H9 (cell line): ENCODE data around the gene SGIP1. TPM values are rescaled to one million over a fixed set of nuclear protein-coding genes. Genes with fewer than 3 reads are reported as not detected.
A peak's percentile ranks its signal among the peaks of the same experiment; 100 is the strongest.

Experiments used
- DNase-seq: peaks from one replicate; pipeline ENCODE4 v3.0.0-alpha.2; 2017
- H2AFZ ChIP-seq: one replicate; pipeline ENCODE4 v1.6.1; 2013; ENCODE audit warnings: mild to moderate bottlenecking, low read length, control low read depth, moderate library complexity
- H2AK5ac ChIP-seq: 2 replicates; pipeline ENCODE4 v1.6.1; 2013; ENCODE audit warnings: low read length, control low read depth, mixed read lengths; ENCODE audit not compliant: insufficient read length
- H2BK120ac ChIP-seq: one replicate; pipeline ENCODE4 v1.6.1; 2013; ENCODE audit warnings: low read depth, mild to moderate bottlenecking, low read length, control low read depth, inconsistent platforms; ENCODE audit not compliant: poor library complexity, severe bottlenecking
- H2BK12ac ChIP-seq: 2 replicates; pipeline ENCODE4 v1.6.1; 2013; ENCODE audit warnings: low read length, control low read depth, mixed read lengths, low read depth; ENCODE audit not compliant: insufficient read length
- H2BK15ac ChIP-seq: 2 replicates; pipeline ENCODE4 v1.6.1; 2013; ENCODE audit warnings: low read depth, low read length, control low read depth
- H2BK20ac ChIP-seq: one replicate; pipeline ENCODE4 v1.6.1; 2013; ENCODE audit warnings: low read depth, mild to moderate bottlenecking, low read length, control low read depth, inconsistent platforms; ENCODE audit not compliant: poor library complexity, severe bottlenecking
- H2BK5ac ChIP-seq: 2 replicates; pipeline ENCODE4 v1.6.1; 2013; ENCODE audit warnings: low read length, control low read depth, mixed read lengths; ENCODE audit not compliant: insufficient read length
- H3K14ac ChIP-seq: 2 replicates; pipeline ENCODE4 v1.6.1; 2013; ENCODE audit warnings: low read length, control low read depth; ENCODE audit not compliant: insufficient read depth
- H3K18ac ChIP-seq: 2 replicates; pipeline ENCODE4 v1.6.1; 2013; ENCODE audit warnings: low read depth, mild to moderate bottlenecking, mixed read lengths, low read length, control low read depth; ENCODE audit not compliant: insufficient read length
- H3K23ac ChIP-seq: 2 replicates; pipeline ENCODE4 v1.6.1; 2013; ENCODE audit warnings: low read length, control low read depth, mixed read lengths, low read depth; ENCODE audit not compliant: insufficient read length
- H3K23me2 ChIP-seq: 2 replicates; pipeline ENCODE4 v1.6.1; 2013; ENCODE audit warnings: low read depth, mild to moderate bottlenecking, mixed read lengths, low read length, control low read depth; ENCODE audit not compliant: insufficient read length, poor library complexity, severe bottlenecking
- H3K27ac ChIP-seq: 2 replicates; pipeline ENCODE4 v1.5.1; 2013; ENCODE audit warnings: low read length, control low read depth, mixed read lengths, low read depth; ENCODE audit not compliant: insufficient read length
- H3K27me3 ChIP-seq: 2 replicates; pipeline ENCODE4 v1.6.1; 2013; ENCODE audit warnings: low read length, control low read depth, inconsistent platforms; ENCODE audit not compliant: insufficient read depth
- H3K4ac ChIP-seq: 2 replicates; pipeline ENCODE4 v1.6.1; 2013; ENCODE audit warnings: low read depth, mild to moderate bottlenecking, control low read depth, inconsistent platforms, low read length, moderate library complexity
- H3K4me1 ChIP-seq: 2 replicates; pipeline ENCODE4 v1.6.1; 2013; ENCODE audit warnings: low read length, control low read depth, inconsistent platforms; ENCODE audit not compliant: insufficient read depth
- H3K4me2 ChIP-seq: 2 replicates; pipeline ENCODE4 v1.6.1; 2013; ENCODE audit warnings: low read length, control low read depth, mixed read lengths; ENCODE audit not compliant: insufficient read length, insufficient read depth
- H3K56ac ChIP-seq: 2 replicates; pipeline ENCODE4 v1.6.1; 2013; ENCODE audit warnings: low read depth, mild to moderate bottlenecking, mixed read lengths, low read length, control low read depth; ENCODE audit not compliant: insufficient read length
- H3K79me1 ChIP-seq: 2 replicates; pipeline ENCODE4 v1.6.1; 2013; ENCODE audit warnings: low read depth, mild to moderate bottlenecking, moderate library complexity, low read length, control low read depth, inconsistent platforms; ENCODE audit not compliant: insufficient read depth, poor library complexity, severe bottlenecking
- H3K79me2 ChIP-seq: 2 replicates; pipeline ENCODE4 v1.6.1; 2013; ENCODE audit warnings: low read length, control low read depth, inconsistent platforms; ENCODE audit not compliant: insufficient read depth
- H3K9ac ChIP-seq: 2 replicates; pipeline ENCODE4 v1.6.1; 2013; ENCODE audit warnings: low read length, control low read depth, mixed read lengths; ENCODE audit not compliant: insufficient read length; ENCODE audit errors: extremely low read depth
- H3K9me3 ChIP-seq: one replicate; pipeline ENCODE4 v1.6.1; 2013; ENCODE audit warnings: low read depth, low read length, inconsistent platforms; ENCODE audit not compliant: control insufficient read depth
- H3T11ph ChIP-seq: one replicate; pipeline ENCODE4 v1.6.1; 2013; ENCODE audit warnings: mild to moderate bottlenecking, low read length, control low read depth, inconsistent platforms
- H4K20me1 ChIP-seq: one replicate; pipeline ENCODE4 v1.6.1; 2013; ENCODE audit not compliant: control insufficient read depth, insufficient read length, insufficient read depth
- H4K5ac ChIP-seq: 2 replicates; pipeline ENCODE4 v1.6.1; 2013; ENCODE audit warnings: low read depth, mild to moderate bottlenecking, mixed read lengths, low read length, control low read depth; ENCODE audit not compliant: insufficient read length
- H4K8ac ChIP-seq: replicated peaks from 2 replicates; pipeline ENCODE4 v1.6.1; 2013; ENCODE audit warnings: low read length, control low read depth, mixed read lengths, low read depth; ENCODE audit not compliant: insufficient read length
- H4K91ac ChIP-seq: 2 replicates; pipeline ENCODE4 v1.6.1; 2013; ENCODE audit warnings: low read depth, mild to moderate bottlenecking, moderate library complexity, mixed read lengths, low read length, control low read depth; ENCODE audit not compliant: insufficient read length
- H3K27ac Mint-ChIP-seq, 3 experiments: 2 replicates in 2 of 3; 3 replicates in 1 of 3; pipeline ENCODE4 v1.8.0; 2020 to 2021; ENCODE audit warnings: mixed read lengths in 3 of 3, mild to moderate bottlenecking in 1 of 3, moderate library complexity in 1 of 3
- H3K27me3 Mint-ChIP-seq: 2 replicates; pipeline ENCODE4 v1.8.0; 2021; ENCODE audit warnings: low read depth, mild to moderate bottlenecking, moderate library complexity, mixed read lengths
- H3K36me3 Mint-ChIP-seq, 3 experiments: 2 replicates in 2 of 3; 3 replicates in 1 of 3; pipeline ENCODE4 v1.8.0; 2020 to 2021; ENCODE audit warnings: low read depth in 3 of 3, mixed read lengths in 3 of 3; ENCODE audit not compliant: insufficient read depth in 1 of 3
- H3K4me1 Mint-ChIP-seq, 2 experiments: 2 replicates each; pipeline ENCODE4 v1.8.0; 2020; ENCODE audit warnings: mixed read lengths in 2 of 2
- H3K4me3 Mint-ChIP-seq, 2 experiments: 2 replicates in 1 of 2; 3 replicates in 1 of 2; pipeline ENCODE4 v1.8.0; 2020 to 2021; ENCODE audit warnings: mild to moderate bottlenecking in 2 of 2, mixed read lengths in 2 of 2, moderate library complexity in 1 of 2
- H3K9me3 Mint-ChIP-seq, 2 experiments: 2 replicates in 1 of 2; 3 replicates in 1 of 2; pipeline ENCODE4 v1.8.0; 2020; ENCODE audit warnings: mild to moderate bottlenecking in 2 of 2, mixed read lengths in 2 of 2, moderate library complexity in 1 of 2
- WGBS: extraction: QIAGEN DNeasy Blood & Tissue Kit; methylation state at CpG from one replicate; pipeline ENCODE4 v1.1.7; 2013; ENCODE audit warnings: missing lambda C conversion rate, low lambda C conversion rate, mixed read lengths; ENCODE audit not compliant: insufficient read length; ENCODE audit errors: extremely low coverage; 5-methylcytosine and 5-hydroxymethylcytosine counted together
- total RNA-seq: library from RNA; stranded (reverse); gene quantifications from 2 replicates; pipeline ENCODE4 v1.2.1, GENCODE V29; 2021
- TF ChIP-seq, protein P1 (sequence below): fragments of 200-600 bp; sonication (generic); conservative IDR thresholded peaks from 3 replicates; pipeline ENCODE4 v1.8.0; 2021; ENCODE audit warnings: antibody characterized with exemption, mild to moderate bottlenecking

The SGIP1 gene
- total RNA-seq, 1 experiment from 2014 or later = 1.5 TPM

DNA sequence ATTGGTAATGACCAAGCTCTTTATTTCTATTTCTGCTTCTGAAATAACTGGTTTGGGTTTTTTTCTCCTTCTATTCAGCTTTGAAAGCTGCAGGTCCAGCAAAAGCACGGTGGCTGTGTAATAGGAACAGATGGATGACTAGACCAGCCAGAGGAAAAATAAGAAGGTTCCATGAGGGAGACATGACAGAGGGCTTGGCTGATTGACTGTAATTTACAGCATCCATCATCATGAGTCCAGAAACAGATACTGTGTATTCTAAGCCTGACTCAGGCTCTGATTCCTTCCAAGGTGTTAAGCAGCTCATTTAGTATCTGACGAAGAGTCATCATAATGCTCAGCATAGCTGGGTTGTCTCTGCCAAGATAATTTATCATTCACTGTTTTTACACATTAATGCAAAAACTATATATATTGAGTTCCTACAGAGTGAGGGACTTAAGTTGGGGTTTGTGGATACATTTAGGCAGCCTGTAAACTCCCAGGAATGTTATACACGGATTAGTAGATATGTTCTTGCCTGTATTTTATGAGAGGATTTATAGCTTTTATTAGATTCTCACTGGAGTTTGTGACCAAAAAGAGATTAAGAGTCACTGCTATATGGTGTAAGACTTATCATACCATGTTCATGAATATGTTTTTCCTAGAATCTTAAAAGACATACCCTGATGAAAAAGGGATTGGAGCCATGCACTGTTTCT lies 72.6 kb downstream of the SGIP1 start:
- no peak overlapping the region for H2AK5ac ChIP-seq
- H2BK5ac ChIP-seq = no peak overlapping the region
- Mint-ChIP-seq H3K36me3 (no peaks in the 10 kb centered on the region), H3K4me1 (no peaks in the 10 kb centered on the region), H3K27me3 (no peaks in the 10 kb centered on the region), H3K9me3 (no peaks in the 10 kb centered on the region), H3K27ac (no peak overlapping the region), H3K4me3 (no peak overlapping the region)
- no peaks in the 10 kb centered on the region for H3K23me2 ChIP-seq
- peak overlapping the region; percentile 72 for H4K5ac ChIP-seq
- H3K56ac ChIP-seq = no peak overlapping the region
- H3K27ac ChIP-seq = no peak overlapping the region
- H2BK120ac ChIP-seq = no peak overlapping the region
- no peak overlapping the region for H2BK20ac ChIP-seq
- H3T11ph ChIP-seq = no peak overlapping the region
- no CpG with 5 or more reads among the region's 3 CpGs for WGBS
- no peaks in the 10 kb centered on the region for H3K79me2 ChIP-seq
- TF ChIP-seq, protein P1, sequence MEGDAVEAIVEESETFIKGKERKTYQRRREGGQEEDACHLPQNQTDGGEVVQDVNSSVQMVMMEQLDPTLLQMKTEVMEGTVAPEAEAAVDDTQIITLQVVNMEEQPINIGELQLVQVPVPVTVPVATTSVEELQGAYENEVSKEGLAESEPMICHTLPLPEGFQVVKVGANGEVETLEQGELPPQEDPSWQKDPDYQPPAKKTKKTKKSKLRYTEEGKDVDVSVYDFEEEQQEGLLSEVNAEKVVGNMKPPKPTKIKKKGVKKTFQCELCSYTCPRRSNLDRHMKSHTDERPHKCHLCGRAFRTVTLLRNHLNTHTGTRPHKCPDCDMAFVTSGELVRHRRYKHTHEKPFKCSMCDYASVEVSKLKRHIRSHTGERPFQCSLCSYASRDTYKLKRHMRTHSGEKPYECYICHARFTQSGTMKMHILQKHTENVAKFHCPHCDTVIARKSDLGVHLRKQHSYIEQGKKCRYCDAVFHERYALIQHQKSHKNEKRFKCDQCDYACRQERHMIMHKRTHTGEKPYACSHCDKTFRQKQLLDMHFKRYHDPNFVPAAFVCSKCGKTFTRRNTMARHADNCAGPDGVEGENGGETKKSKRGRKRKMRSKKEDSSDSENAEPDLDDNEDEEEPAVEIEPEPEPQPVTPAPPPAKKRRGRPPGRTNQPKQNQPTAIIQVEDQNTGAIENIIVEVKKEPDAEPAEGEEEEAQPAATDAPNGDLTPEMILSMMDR = no peak
- no peak overlapping the region for H3K4me2 ChIP-seq
- H2BK15ac ChIP-seq = no peak overlapping the region
- no peak overlapping the region for H2AFZ ChIP-seq
- H4K8ac ChIP-seq = no peak overlapping the region
- no peak overlapping the region for H3K9ac ChIP-seq
- H3K27me3 ChIP-seq = no peaks in the 10 kb centered on the region
- H2BK12ac ChIP-seq = no peak overlapping the region
- H3K18ac ChIP-seq = no peak overlapping the region
- no peaks in the 10 kb centered on the region for H3K4me1 ChIP-seq
- H3K14ac ChIP-seq = no peak overlapping the region
- no peak overlapping the region for H4K91ac ChIP-seq
- no peak overlapping the region for H3K23ac ChIP-seq
- no peaks in the 10 kb centered on the region for H3K9me3 ChIP-seq
- no peaks in the 10 kb centered on the region for H4K20me1 ChIP-seq
- H3K79me1 ChIP-seq = no peaks in the 10 kb centered on the region
- H3K4ac ChIP-seq = no peak overlapping the region
- DNase-seq = no peak
